Pons (tissue), 1 donor: ENCODE results near the gene ARL17B.
"Not testable (repeated sequence)": the region's sequence is repeated elsewhere in the genome, so short reads cannot be mapped to it uniquely, and the experiment has no call there.

Experiments used
- DNase-seq: peaks from one replicate; pipeline ENCODE4 v3.0.0-alpha.2; 2016; ENCODE audit warnings: low spot score

The ARL17B gene

DNA sequence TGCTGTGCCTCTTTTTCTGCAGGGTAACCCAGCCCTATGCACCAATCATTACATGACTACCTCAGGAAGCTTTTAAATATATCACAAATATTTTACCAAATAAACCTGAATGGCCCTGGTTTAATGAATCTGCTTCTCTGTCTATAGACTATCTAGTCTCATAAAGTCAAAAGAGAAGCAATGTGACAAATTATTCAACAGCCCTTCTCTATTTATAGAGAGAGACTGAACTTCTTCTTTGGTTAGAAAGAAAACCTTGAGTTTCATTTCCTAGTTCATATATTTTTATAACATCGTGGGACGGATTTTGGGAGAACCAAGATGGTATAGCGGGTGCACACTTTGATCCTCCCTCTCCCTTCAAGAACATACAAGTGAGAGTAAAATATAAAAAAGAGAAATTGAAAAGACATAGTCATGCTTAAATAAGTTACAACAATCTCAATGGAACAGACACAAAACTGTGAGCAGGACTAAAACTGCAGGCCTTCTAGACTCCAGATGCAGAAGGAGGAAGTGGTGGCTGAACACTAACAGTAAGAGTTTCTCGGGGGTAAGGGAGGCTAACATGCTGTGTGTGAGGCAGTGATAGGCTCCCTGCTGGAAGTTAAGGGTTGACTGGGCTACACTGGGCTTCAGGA, 70.5 kb downstream of the ARL17B start:
- DNase-seq = peak; percentile 77

GRCh38 chr17:46287587-46287986, 74.0 kb downstream of the ARL17B start:
- not testable (repeated sequence) for DNase-seq

- DNase-seq = peak; percentile 95
These were observed 74.8 kb downstream of the ARL17B start for GRCh38 chr17:46286764-46287221.

DNA sequence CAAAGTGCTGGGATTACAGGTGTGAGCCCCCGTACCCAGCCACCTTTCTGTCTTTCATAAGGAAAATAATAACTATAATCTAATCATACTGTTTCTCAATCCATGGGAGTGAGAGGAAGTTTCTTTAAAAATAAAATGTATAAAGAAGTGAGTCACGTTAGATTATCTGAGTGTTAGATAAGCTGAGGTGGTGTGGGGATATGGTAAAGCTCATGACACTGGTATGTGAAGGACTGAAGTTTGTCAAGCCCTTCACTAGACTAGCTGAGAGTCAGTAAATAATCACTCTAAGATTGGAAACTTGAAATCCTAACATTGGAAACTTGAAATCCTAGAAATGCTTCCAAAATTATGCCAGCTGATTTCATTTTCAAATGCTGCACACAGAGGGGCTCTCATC, 76.1 kb downstream of the ARL17B start:
- not testable (repeated sequence) for DNase-seq

- not testable (repeated sequence) for DNase-seq
These were observed 77.1 kb downstream of the ARL17B start for GRCh38 chr17:46284467-46284866.

DNA sequence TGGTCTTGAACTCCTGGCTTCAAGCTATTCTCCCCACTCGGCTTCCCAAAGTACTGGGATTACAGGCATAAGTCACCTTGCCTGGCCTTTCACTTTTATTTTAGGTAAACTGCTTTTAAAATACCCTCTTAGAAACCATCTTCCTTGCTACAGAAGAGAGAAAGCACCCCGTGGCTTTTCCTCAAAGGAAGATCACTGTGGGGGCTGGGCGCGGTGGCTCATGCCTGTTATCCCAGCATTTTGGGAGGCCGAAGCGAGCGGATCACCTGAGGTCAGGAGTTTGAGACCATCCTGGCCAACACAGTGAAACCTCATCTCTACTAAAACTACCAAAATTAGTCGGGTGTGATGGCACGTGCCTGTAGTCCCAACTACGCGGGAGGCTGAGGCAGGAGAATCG, 78.9 kb downstream of the ARL17B start:
- DNase-seq = not testable (repeated sequence)

- not testable (repeated sequence) for DNase-seq
These were observed 80.2 kb downstream of the ARL17B start for GRCh38 chr17:46281336-46281735.

GRCh38 chr17:46276728-46277479, 84.7 kb downstream of the ARL17B start:
- not testable (repeated sequence) for DNase-seq

- DNase-seq = no peak
These were observed 87.3 kb downstream of the ARL17B start for GRCh38 chr17:46274238-46274637.

DNA sequence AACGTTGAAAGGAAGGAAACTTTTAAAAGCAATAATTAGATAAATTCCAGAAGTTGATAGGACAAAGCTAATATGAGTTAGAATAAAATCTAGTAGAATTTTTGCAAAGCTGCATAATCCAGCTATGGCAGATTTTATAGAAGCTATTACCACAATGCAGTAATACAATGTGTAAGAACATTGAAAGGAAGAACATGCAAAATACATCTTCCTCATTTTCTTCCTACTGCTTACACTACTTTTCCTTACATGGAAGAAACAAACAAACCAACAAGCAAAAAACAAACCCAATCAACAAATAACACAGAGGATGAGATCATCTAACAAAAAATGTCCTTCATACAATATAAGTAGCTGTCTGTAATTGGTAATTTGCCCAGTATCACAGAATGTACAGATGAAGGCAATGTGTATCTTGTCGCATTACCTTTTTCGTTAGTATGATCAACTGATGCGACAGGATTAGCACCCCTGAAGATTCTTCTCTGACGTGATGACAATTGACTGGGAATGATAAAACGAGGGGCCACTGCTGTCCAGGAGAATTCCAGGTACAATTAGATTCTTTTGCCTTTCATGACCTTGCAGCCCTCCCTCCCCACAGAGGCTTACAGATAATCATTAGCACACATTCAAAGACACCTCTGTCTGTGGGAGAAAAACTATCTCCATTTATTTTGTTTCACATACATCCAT, 87.9 kb downstream of the ARL17B start:
- DNase-seq = no peak

DNA sequence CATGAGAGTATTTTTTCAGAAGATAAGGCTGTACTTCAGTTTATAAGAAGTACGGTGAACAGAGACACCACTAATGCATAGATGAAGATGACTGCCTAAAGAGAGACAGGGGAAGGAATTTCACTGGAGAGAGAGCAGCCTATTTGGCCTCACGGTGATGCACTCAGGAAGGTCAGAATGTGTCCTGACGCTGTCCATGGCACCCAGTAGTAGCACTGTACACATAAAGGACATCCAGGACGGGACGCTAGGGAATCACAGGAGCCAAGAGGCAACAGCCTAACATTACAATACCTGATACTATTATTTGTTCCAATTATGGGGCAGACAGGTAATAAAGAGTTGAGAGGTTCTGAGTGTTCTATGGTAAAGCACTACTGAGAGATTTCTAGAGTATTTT, 91.5 kb downstream of the ARL17B start:
- no peak for DNase-seq

DNA sequence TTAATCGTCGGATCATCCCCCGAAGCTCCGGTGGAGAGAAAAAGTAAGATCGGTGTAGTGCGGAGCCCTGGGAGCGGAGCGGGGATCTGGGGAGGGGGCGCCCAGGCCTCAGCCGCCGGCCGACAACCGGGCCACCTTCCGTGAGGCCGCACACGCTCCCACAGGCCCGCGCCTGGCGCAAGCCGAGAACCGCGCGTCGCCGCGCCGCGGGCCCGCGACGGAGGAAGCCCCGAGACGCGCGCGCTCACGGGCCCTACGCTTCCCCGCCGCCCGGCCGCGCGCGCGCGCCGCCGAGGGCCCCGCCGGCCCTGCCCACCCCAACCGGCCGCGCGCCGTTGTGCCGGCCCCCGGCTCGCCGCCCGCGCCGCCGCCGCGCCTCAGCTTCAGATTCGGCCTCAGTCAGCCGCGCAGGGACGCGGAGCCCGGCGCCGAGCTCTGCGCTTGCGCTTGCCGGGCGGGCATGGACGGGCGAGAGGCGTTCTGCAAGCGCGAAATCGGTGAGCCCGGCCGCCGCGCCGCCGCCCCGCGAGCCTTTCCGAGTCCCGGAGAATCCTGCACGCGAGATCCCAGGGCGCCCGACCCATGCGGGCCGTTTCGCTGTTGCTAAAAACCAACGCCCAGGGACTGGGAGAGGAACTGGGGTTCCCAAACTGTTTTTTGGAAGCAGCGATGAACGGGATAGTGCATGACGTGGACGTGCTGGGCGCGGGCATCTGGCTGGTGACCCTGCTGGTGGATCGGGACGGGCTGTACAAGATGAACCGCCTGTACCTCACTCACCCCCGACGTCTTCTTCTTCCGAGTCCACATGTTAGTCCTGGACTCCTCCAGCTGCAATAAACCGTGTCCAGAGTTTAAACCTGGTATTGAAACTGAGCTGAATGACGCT, 94.7 kb downstream of the ARL17B start:
- peak; percentile 81 for DNase-seq

- DNase-seq = peak; percentile 48
These were observed 95.4 kb downstream of the ARL17B start for GRCh38 chr17:46266063-46266655.

- no peak for DNase-seq
These were observed 96.9 kb downstream of the ARL17B start for GRCh38 chr17:46264456-46265198.

- no peak for DNase-seq
These were observed 99.3 kb downstream of the ARL17B start for GRCh38 chr17:46262271-46262670.

DNA sequence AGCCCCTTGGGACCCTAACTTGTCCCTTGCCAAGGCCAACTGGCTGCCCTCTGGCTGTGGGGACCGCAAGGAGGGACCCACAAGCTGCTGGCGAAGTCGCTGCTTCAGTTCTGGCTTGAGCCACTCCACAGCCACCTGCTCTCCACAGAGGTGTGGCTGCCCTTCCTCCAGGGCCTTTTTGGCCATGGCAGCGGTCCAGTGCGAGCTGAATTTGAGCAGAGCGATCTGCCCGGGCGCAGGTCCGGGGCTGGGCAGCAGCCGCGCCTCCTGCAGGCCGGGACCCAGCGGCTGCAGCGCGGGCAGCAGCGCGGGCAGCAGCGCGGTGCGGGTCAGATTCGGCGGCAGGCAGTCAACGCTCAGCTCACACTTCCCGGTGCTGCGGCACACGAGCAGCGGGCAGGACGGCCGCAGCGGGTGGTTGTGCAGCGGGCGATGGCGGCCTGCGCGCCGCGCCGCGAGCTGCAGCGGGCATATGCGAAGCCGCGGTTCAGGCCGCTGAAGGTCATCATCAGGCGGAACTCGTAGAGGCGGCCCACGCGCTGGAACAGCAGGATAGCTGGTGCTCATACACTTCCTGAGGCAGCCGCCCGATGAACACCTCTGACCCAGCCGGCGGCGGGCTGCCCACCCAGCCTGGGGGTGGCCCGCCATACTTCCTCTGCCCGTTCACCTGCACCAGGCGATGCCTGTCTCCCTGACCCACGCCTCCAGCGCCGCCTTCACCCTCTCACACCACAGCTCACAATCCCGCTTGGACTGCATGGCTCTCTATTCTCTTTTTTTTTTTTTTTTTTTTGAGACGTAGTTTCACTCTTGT, 101.5 kb downstream of the ARL17B start:
- DNase-seq = not testable (repeated sequence)

GRCh38 chr17:46256369-46256768, 105.2 kb downstream of the ARL17B start:
- not testable (repeated sequence) for DNase-seq

DNA sequence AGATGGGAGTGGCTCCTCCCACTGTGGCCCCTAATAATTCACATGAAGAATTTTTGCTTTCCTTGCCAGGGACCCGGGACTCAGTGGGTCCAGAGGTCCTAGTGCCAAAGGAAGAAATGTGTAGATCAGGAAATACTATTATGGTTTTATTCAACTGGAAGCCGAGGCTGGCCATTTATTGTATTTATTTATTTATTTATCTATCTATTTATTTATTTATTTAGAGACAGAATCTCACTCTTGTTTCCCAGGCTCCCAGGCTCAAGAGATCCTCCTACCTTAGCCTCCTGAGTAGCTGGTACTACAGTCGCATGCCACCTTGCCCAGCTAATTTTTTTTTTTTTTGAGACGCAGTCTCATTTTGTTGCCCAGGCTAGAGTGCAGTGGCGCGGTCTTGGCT, 107.4 kb downstream of the ARL17B start:
- DNase-seq = not testable (repeated sequence)

GRCh38 chr17:46253722-46254121, 107.8 kb downstream of the ARL17B start:
- peak; percentile 51 for DNase-seq

DNA sequence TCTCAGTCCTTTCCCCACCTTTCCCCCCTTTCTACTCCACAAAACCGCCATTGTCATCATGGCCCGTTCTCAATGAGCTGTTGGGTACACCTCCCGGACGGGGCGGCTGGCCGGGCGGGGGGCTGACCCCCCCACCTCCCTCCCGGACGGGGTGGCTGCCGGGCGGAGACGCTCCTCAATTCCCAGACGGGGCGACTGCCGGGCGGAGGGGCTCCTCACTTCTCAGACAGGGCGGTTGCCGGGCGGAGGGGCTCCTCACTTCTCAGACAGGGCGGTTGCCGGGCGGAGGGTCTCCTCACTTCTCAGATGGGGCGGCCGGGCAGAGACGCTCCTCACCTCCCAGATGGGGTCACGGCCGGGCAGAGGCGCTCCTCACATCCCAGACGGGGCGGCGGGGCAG, 108.8 kb downstream of the ARL17B start:
- not testable (repeated sequence) for DNase-seq
